Hepatocyte (in vitro differentiated cells): ENCODE measurements around the gene GCNT4. TPM values are rescaled to one million over a fixed set of nuclear protein-coding genes. Genes with fewer than 3 reads are reported as not detected.

Experiments used
- DNase-seq: peaks from one replicate; pipeline ENCODE4 v3.0.0-alpha.2; 2016; ENCODE audit warnings: low spot score
- H2AFZ ChIP-seq: fragments of 200-600 bp; sonication (generic); 2 replicates; pipeline ENCODE4 v1.6.0; 2016; ENCODE audit warnings: antibody characterized with exemption, mild to moderate bottlenecking
- H3K27ac ChIP-seq: fragments of 200-600 bp; sonication (generic); 2 replicates; pipeline ENCODE4 v1.5.1; 2016; ENCODE audit warnings: mild to moderate bottlenecking
- H3K27me3 ChIP-seq: fragments of 200-600 bp; sonication (generic); 2 replicates; pipeline ENCODE4 v1.6.1; 2016
- H3K36me3 ChIP-seq: fragments of 200-600 bp; sonication (generic); replicated peaks from 2 replicates; pipeline ENCODE4 v1.5.1; 2016; ENCODE audit warnings: low read depth; ENCODE audit not compliant: insufficient read depth
- H3K4me1 ChIP-seq: fragments of 200-600 bp; sonication (generic); 2 replicates; pipeline ENCODE4 v1.5.1; 2016; ENCODE audit warnings: mild to moderate bottlenecking, moderate library complexity; ENCODE audit not compliant: insufficient read depth
- H3K4me2 ChIP-seq: fragments of 200-600 bp; sonication (generic); 2 replicates; pipeline ENCODE4 v1.6.0; 2016
- H3K4me3 ChIP-seq: fragments of 200-600 bp; sonication (generic); 2 replicates; pipeline ENCODE4 v1.5.1; 2016; ENCODE audit warnings: mild to moderate bottlenecking
- H3K79me2 ChIP-seq: fragments of 200-600 bp; sonication (generic); 2 replicates; pipeline ENCODE4 v1.6.0; 2017; ENCODE audit warnings: mild to moderate bottlenecking
- H3K9me2 ChIP-seq: fragments of 200-600 bp; sonication (generic); replicated peaks from 2 replicates; pipeline ENCODE4 v1.6.0; 2017; ENCODE audit warnings: mild to moderate bottlenecking; ENCODE audit not compliant: insufficient read depth
- H3K9me3 ChIP-seq: fragments of 200-600 bp; sonication (generic); 2 replicates; pipeline ENCODE4 v1.5.1; 2016; ENCODE audit warnings: low read depth, mild to moderate bottlenecking
- H4K20me1 ChIP-seq: fragments of 200-600 bp; sonication (generic); 2 replicates; pipeline ENCODE4 v1.6.0; 2016; ENCODE audit warnings: mild to moderate bottlenecking; ENCODE audit not compliant: insufficient read depth, poor library complexity, severe bottlenecking
- EZH2 ChIP-seq: fragments of 200-600 bp; sonication (generic); IDR thresholded peaks from 2 replicates; pipeline ENCODE4 v1.6.1; 2016; ENCODE audit warnings: antibody characterized with exemption, mild to moderate bottlenecking, borderline replicate concordance
- EZH2phosphoT487 ChIP-seq: fragments of 200-600 bp; sonication (generic); IDR thresholded peaks from one replicate; pipeline ENCODE4 v1.6.1; 2018; ENCODE audit warnings: antibody characterized with exemption, mild to moderate bottlenecking, low read depth, moderate library complexity; ENCODE audit not compliant: unreplicated experiment, severe bottlenecking
- WGBS: methylation state at CpG from one replicate; pipeline ENCODE4 v1.1.6; 2016; ENCODE audit warnings: low lambda C conversion rate; ENCODE audit errors: missing lambda C conversion rate; 5-methylcytosine and 5-hydroxymethylcytosine counted together
- polyA plus RNA-seq: library from polyadenylated mRNA; unstranded; fragments of >200 nt; fragmentation: Nextera tagmentation; extraction: Ambion mirVana; gene quantifications from 2 replicates; pipeline ENCODE4 v1.2.1, GENCODE V29; 2016
- total RNA-seq: library from RNA; depleted of rRNA; stranded (reverse); fragments of >200 nt; gene quantifications from 2 replicates; pipeline ENCODE4 v1.2.3, GENCODE V29; 2014
- TF ChIP-seq, protein P1 (sequence below): fragments of 200-600 bp; sonication (generic); IDR thresholded peaks from 2 replicates; pipeline ENCODE4 v1.5.1; 2016; ENCODE audit warnings: antibody characterized with exemption, mild to moderate bottlenecking; ENCODE audit not compliant: poor library complexity

The GCNT4 gene
- total and polyA plus RNA-seq, 2 experiments from 2014 or later, result 1.5 to 8.3 TPM

DNA sequence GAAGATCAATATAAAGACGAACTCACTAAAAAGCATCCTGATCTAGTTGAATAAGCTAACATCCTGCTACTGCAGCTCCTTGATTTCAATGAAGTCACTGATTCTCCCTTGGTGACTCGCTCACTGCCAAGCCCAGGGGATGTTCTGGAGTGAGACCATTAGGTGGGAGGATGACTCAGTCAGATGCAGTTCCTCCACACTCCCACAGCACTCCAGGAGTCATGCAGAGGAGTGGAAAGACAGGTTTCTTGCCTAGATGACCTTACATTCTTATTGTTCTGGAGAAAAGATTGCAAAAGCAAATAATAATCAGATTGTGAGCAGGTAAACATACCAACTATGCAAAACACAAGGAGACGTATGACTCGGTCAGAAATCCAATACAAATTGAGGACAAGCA lies 15.3 kb downstream of the GCNT4 start:
- Histone ChIP-seq H3K36me3 (no peaks in the 10 kb centered on the region), H2AFZ (no peak overlapping the region), H3K9me3 (no peaks in the 10 kb centered on the region), H3K4me2 (peak overlapping the region; percentile 36), H3K79me2 (no peaks in the 10 kb centered on the region), H3K9me2 (no peaks in the 10 kb centered on the region), H3K27me3 (no peaks in the 10 kb centered on the region), H3K4me3 (no peak overlapping the region), H3K27ac (peak overlapping the region; percentile 84), H3K4me1 (no peaks in the 10 kb centered on the region), H4K20me1 (no peaks in the 10 kb centered on the region)
- WGBS, result 48% methylated on average over 4 of the region's 4 CpGs
- TF ChIP-seq EZH2 (no peak), EZH2phosphoT487 (no peak)
- TF ChIP-seq, protein P1, sequence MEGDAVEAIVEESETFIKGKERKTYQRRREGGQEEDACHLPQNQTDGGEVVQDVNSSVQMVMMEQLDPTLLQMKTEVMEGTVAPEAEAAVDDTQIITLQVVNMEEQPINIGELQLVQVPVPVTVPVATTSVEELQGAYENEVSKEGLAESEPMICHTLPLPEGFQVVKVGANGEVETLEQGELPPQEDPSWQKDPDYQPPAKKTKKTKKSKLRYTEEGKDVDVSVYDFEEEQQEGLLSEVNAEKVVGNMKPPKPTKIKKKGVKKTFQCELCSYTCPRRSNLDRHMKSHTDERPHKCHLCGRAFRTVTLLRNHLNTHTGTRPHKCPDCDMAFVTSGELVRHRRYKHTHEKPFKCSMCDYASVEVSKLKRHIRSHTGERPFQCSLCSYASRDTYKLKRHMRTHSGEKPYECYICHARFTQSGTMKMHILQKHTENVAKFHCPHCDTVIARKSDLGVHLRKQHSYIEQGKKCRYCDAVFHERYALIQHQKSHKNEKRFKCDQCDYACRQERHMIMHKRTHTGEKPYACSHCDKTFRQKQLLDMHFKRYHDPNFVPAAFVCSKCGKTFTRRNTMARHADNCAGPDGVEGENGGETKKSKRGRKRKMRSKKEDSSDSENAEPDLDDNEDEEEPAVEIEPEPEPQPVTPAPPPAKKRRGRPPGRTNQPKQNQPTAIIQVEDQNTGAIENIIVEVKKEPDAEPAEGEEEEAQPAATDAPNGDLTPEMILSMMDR, result no peak
- DNase-seq, result peak; percentile 84

DNA sequence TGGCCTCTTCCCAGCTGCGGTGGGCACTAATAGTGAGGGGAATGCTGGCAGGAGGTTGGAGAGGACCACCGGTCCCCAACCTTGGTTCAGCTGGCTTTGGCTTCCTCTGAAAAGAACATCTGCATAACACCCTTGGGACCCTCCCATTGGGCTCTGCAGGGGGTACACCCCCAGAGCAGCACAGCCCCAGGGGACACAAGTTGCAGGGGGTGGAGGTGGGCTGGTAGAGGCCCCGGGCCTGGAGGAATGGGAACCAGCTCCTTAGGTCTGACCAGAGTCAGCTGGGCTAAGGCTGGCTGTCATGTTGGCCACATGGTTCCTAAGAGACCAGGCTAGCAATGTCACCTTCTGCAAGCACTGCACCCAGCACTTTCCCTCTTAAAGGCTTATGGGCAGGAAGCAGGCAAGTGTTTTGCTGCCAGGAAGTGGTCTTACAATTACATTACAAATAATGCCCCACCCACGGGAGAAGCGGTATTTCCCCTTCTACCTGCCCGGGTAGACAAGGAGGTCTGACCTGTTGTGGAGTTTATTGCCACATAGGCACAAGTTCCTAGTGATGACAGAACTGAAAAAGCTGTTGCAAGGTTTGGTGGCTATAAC lies 18.1 kb downstream of the GCNT4 start:
- Histone ChIP-seq H3K27ac (no peak overlapping the region), H3K4me2 (no peak overlapping the region), H3K36me3 (no peaks in the 10 kb centered on the region), H3K9me2 (no peaks in the 10 kb centered on the region), H3K4me3 (no peak overlapping the region), H3K27me3 (no peaks in the 10 kb centered on the region), H2AFZ (no peak overlapping the region), H3K4me1 (no peaks in the 10 kb centered on the region), H3K79me2 (no peaks in the 10 kb centered on the region), H4K20me1 (no peaks in the 10 kb centered on the region), H3K9me3 (no peaks in the 10 kb centered on the region)
- WGBS, result 83% methylated on average over 6 of the region's 6 CpGs
- peak; percentile 17 for DNase-seq
- no peak for TF ChIP-seq EZH2
- TF ChIP-seq, protein P1, result no peak
- TF ChIP-seq EZH2phosphoT487, result no peak

DNA sequence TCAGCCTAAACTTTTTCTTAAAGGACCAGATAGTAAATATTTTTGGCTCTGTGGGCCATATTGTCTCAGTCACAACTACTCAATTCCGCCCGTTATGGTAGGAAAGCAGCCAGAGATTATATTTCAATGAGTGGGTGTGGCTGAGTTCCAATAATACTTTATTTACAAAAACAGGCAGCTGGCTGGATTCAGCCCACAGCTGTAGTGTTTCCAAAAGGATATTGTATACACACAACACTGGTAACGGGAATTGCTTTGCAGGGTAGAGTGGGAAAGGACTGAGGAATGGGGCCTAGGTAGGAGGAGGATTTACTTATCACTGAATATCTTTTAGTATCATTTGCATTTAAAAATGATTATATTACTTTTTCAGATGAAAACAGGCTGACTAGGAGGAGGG lies 21.0 kb downstream of the GCNT4 start:
- Histone ChIP-seq H3K79me2 (no peaks in the 10 kb centered on the region), H4K20me1 (no peaks in the 10 kb centered on the region), H3K9me2 (no peaks in the 10 kb centered on the region), H2AFZ (no peak overlapping the region), H3K4me2 (no peak overlapping the region), H3K27ac (no peak overlapping the region), H3K4me3 (no peak overlapping the region), H3K4me1 (no peaks in the 10 kb centered on the region), H3K9me3 (no peaks in the 10 kb centered on the region), H3K36me3 (no peaks in the 10 kb centered on the region), H3K27me3 (no peaks in the 10 kb centered on the region)
- TF ChIP-seq, protein P1, result no peak
- no peak for TF ChIP-seq EZH2
- no peak for TF ChIP-seq EZH2phosphoT487
- DNase-seq, result no peak
- WGBS, result 79% methylated on average over 3 of the region's 3 CpGs
